HUES6 (cell line): ENCODE measurements around the gene RASAL2.

ENCODE experiments used
- H3K27ac ChIP-seq: 2 replicates; pipeline ENCODE4 v1.7.0; 2013; ENCODE audit warnings: low read depth, mild to moderate bottlenecking, low read length, inconsistent platforms
- H3K27me3 ChIP-seq: 2 replicates; pipeline ENCODE4 v1.6.1; 2013; ENCODE audit warnings: low read length; ENCODE audit not compliant: control insufficient read depth, insufficient read depth
- H3K36me3 ChIP-seq: 2 replicates; pipeline ENCODE4 v1.6.1; 2013; ENCODE audit warnings: low read length; ENCODE audit not compliant: control insufficient read depth, insufficient read depth
- H3K4me1 ChIP-seq: 2 replicates; pipeline ENCODE4 v1.6.1; 2013; ENCODE audit warnings: low read length; ENCODE audit not compliant: control insufficient read depth, insufficient read depth
- H3K4me3 ChIP-seq: 2 replicates; pipeline ENCODE4 v1.5.1; 2013; ENCODE audit warnings: low read depth, low read length
- H3K9ac ChIP-seq: one replicate; pipeline ENCODE4 v1.6.1; 2013; ENCODE audit warnings: mild to moderate bottlenecking, low read length
- H3K9me3 ChIP-seq: 2 replicates; pipeline ENCODE4 v1.6.1; 2013; ENCODE audit warnings: low read depth, low read length; ENCODE audit not compliant: control insufficient read depth, insufficient read depth

The RASAL2 gene

GRCh38 chr1:178489399-178489798 is 395.5 kb downstream of the RASAL2 start:
- no peaks in the 10 kb centered on the region for H3K36me3 ChIP-seq
- H3K9me3 ChIP-seq: no peaks in the 10 kb centered on the region
- H3K9ac ChIP-seq: no peak overlapping the region
- no peaks in the 10 kb centered on the region for H3K4me1 ChIP-seq
- no peak overlapping the region for H3K4me3 ChIP-seq
- H3K27me3 ChIP-seq: no peaks in the 10 kb centered on the region
- H3K27ac ChIP-seq: no peak overlapping the region

- Histone ChIP-seq H3K4me1 (no peaks in the 10 kb centered on the region), H3K4me3 (no peak overlapping the region), H3K9me3 (no peaks in the 10 kb centered on the region), H3K27me3 (no peaks in the 10 kb centered on the region), H3K36me3 (no peaks in the 10 kb centered on the region), H3K9ac (no peak overlapping the region), H3K27ac (no peak overlapping the region)
These were observed 396.2 kb downstream of the RASAL2 start for GRCh38 chr1:178490136-178490535.

GRCh38 chr1:178490967-178491366 is 397.1 kb downstream of the RASAL2 start:
- Histone ChIP-seq H3K4me1 (no peaks in the 10 kb centered on the region), H3K9me3 (no peaks in the 10 kb centered on the region), H3K4me3 (no peak overlapping the region), H3K27ac (no peak overlapping the region), H3K9ac (no peak overlapping the region), H3K27me3 (no peaks in the 10 kb centered on the region), H3K36me3 (no peaks in the 10 kb centered on the region)

DNA sequence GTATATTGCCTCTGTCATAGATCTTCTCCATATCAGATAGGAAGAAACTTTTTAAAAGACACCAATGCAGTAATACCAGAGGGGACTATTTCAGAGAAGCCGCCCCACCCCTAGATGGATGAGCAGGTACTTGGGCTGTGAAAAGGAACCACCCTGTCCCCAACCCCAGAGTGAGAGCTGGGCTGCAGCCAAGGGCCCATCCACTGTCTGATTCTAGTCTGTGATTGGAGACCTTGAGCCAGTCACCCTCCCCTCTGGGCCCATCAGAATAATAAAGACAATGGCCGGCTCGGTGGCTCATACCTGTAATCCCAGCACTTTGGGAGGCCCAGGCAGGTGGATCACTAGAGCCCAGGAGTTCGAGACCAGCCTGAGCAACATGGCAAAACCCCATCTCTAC is 397.8 kb downstream of the RASAL2 start:
- no peak overlapping the region for H3K4me3 ChIP-seq
- no peaks in the 10 kb centered on the region for H3K36me3 ChIP-seq
- H3K9ac ChIP-seq: no peak overlapping the region
- H3K9me3 ChIP-seq: no peaks in the 10 kb centered on the region
- no peak overlapping the region for H3K27ac ChIP-seq
- H3K4me1 ChIP-seq: no peaks in the 10 kb centered on the region
- no peaks in the 10 kb centered on the region for H3K27me3 ChIP-seq

DNA sequence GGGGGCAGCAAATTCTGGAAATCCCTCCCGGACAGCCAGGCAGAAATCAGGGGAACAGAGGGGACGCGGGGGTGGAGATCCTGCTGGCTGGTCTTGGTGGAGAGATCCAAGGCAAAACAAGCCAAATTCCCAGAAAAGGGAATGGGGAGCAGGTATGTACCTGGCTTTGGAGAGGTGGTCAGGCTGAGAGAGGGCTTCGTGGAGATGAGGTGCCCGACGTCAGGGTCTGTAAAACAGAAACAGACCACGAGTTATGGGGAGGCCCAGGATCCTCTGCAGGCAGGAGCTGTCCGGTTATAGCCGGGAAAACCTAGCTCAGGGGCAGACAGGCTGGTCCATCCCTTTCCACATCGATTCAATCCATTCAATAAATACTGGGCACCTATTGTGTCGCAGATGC is 398.4 kb downstream of the RASAL2 start:
- Histone ChIP-seq H3K4me3 (no peak overlapping the region), H3K27ac (no peak overlapping the region), H3K4me1 (no peaks in the 10 kb centered on the region), H3K36me3 (no peaks in the 10 kb centered on the region), H3K9me3 (no peaks in the 10 kb centered on the region), H3K27me3 (no peaks in the 10 kb centered on the region), H3K9ac (no peak overlapping the region)

DNA sequence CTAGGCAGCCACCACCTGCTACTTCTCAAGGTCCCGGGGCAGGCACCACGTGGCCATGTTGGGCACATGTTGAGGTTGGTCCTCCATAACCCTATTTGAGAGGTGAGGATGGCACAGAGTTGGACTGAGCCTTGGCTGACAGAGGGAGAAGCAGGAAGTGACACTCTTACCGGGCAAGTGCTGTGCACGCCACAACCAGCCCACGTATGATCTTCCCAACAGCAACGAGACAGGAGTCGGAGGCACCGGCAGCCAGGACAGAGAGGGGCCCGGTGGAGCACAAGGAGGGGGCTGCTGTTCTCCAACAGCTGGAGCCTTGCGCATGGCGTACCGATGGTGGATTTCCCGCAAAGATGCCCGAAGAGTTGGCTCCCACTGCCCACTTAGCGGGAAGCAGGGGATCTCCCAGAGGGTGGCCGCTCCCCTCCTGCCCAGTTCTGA is 399.4 kb downstream of the RASAL2 start:
- Histone ChIP-seq H3K27ac (no peak overlapping the region), H3K9ac (no peak overlapping the region), H3K9me3 (no peaks in the 10 kb centered on the region), H3K4me1 (no peaks in the 10 kb centered on the region), H3K27me3 (no peaks in the 10 kb centered on the region), H3K4me3 (no peak overlapping the region), H3K36me3 (no peaks in the 10 kb centered on the region)

DNA sequence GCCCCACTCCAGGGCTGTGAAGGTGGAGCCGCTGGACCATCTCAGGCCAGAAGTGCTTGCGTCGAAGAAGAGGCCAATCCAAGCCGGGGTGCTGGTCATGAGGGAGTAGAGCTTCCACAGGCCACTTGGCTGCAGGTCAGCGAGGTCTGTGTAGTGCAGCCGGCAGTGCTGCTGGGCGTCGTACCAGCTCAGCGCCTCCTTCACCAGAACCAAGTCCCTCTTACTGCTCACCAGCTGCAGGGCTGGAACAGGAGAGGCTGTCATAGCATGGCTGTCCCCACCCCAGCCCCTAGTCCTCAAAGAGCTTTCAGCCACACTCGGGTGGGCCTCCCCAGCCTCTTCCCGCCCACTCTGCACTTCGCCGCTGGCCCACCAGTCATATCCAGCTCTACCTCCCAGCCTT is 400.7 kb downstream of the RASAL2 start:
- Histone ChIP-seq H3K4me1 (no peaks in the 10 kb centered on the region), H3K27ac (no peak overlapping the region), H3K27me3 (no peaks in the 10 kb centered on the region), H3K36me3 (no peaks in the 10 kb centered on the region), H3K9ac (no peak overlapping the region), H3K4me3 (no peak overlapping the region), H3K9me3 (no peaks in the 10 kb centered on the region)

GRCh38 chr1:178495158-178495557 is 401.3 kb downstream of the RASAL2 start:
- Histone ChIP-seq H3K9me3 (no peaks in the 10 kb centered on the region), H3K4me1 (0 out of 2 replicates have a peak, but pooled peaks cover 1% of the 10 kb centered on the region), H3K9ac (no peak overlapping the region), H3K36me3 (no peaks in the 10 kb centered on the region), H3K27me3 (no peaks in the 10 kb centered on the region), H3K27ac (no peak overlapping the region), H3K4me3 (no peak overlapping the region)

DNA sequence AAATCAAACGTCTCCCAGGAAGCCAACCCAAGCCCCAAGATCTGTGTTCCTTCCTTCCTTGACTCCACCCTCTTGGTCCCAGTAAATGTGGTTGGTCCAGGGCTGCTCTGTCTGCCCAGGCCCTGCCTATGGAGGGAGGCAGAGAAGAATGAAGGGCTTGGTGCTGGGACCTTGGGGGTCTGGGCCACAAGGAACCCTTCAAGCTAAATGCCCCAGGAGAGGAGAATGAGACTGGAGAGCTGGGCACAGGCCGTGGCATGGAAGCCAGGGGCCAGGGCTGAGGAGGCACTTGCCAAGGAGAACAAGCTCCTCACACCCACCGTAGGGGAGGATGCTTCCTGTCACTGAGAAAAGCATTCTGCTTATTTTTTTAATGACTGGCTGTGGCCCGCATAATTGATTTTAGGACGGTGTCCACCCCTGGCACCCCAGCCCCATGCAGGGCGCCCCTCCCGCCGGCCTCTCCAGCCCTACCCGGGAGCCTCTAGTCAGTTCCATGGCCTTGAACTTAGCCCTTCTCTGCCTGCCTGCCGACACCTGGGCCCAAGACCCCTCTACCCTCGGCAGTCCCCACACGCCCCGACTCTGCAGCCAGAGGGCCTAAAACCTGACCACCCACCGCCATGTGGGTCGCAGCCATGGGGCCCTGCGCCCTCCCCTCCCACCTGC is 402.0 kb downstream of the RASAL2 start:
- Histone ChIP-seq H3K9ac (no peak overlapping the region), H3K27ac (no peak overlapping the region), H3K27me3 (no peaks in the 10 kb centered on the region), H3K4me1 (0 out of 2 replicates have a peak, but pooled peaks cover 2% of the 10 kb centered on the region), H3K9me3 (no peaks in the 10 kb centered on the region), H3K36me3 (no peaks in the 10 kb centered on the region), H3K4me3 (no peak overlapping the region)

- H3K9me3 ChIP-seq: no peaks in the 10 kb centered on the region
- H3K27ac ChIP-seq: no peak within 1 kb of the TSS
- no peak within 1 kb of the TSS for H3K9ac ChIP-seq
- H3K27me3 ChIP-seq: no peaks in the 10 kb centered on the region
- no peaks in the 10 kb centered on the region for H3K36me3 ChIP-seq
- 0 out of 2 replicates have a peak, but pooled peaks cover 2% of the 10 kb centered on the region for H3K4me1 ChIP-seq
- no peak within 1 kb of the TSS for H3K4me3 ChIP-seq
These were observed 402.7 kb downstream of the RASAL2 start, which contains the start of gene CLEC20A for GRCh38 chr1:178496410-178497135. Gene CLEC20A (minus strand): TSS chr1:178496964. CDS start chr1:178496939, 25 bp downstream.

GRCh38 chr1:178497903-178498478 is 404.1 kb downstream of the RASAL2 start:
- H3K27ac ChIP-seq: no peak overlapping the region
- no peak overlapping the region for H3K9ac ChIP-seq
- H3K4me1 ChIP-seq: 0 out of 2 replicates have a peak, but pooled peaks cover 2% of the 10 kb centered on the region
- H3K9me3 ChIP-seq: no peaks in the 10 kb centered on the region
- H3K4me3 ChIP-seq: no peak overlapping the region
- no peaks in the 10 kb centered on the region for H3K27me3 ChIP-seq
- H3K36me3 ChIP-seq: no peaks in the 10 kb centered on the region
